ENCODE results near the gene DGKD.

DGKD gene

DNA sequence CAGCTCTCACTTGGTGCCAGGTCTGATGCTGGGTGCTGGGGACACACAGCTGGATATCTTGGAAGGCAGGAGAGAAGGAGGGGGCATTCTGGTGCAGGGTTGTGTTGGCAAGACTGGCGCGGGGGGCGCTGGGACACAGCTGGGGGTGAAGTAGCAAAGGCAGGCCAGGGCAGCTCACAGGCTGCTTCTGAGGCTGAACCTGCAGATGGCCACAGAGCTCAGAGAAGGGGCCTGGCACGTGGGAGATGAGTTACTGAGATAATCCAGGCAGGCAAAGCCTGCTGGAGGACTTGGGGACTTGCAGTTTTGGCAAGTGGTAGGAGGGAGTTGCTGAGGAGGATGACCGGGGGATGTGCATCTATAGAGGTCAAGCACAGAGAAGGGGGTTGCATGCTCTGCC lies 16.2 kb upstream of the DGKD start:
- H3K27ac ChIP-seq = no peak overlapping the region
- H3K4me1 ChIP-seq (ENCODE audit: control insufficient read depth in 1 of 2, insufficient read depth in 1 of 2, low read depth in 1 of 2, low read length in 1 of 2) = peaks cover 37 to 39% of the 10 kb centered on the region in 2 experiments
- no peaks in the 10 kb centered on the region for H3K27me3 ChIP-seq
- H3K36me3 ChIP-seq = no peaks in the 10 kb centered on the region
- H3K9me3 ChIP-seq = no peaks in the 10 kb centered on the region
- TF ChIP-seq CTCF (IDR thresholded peaks at IDR 0.05) = no peak
- H3K4me3 ChIP-seq (ENCODE audit: low read depth in 1 of 2, low read length in 1 of 2) = no peak overlapping the region

DNA sequence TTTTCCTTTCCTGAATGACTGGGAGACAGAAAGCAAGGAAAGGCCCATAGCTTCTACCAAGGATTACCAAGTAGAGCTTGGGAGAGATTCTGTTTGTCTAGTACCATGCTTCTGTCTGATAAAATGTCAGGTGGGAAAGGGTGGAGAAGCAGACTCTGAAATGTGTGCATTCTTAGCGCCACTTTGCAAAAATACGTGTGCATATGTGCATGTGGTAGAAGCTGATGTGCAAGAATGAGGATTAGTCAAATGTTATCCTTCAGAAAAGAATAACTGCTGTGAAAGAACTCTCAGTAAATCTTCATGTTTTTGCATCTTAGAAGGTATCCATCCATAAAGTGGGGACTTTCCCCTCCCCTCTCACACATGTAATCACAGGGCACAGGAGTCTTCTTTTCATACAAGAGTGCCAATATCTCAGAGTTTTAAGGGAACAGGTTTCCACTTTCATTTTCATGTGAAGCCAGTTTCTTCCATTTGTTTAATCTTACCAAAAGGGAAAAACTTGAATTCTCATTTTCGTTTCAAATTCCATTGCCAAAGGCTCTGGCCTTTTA lies 15.4 kb upstream of the DGKD start:
- Histone ChIP-seq H3K9me3 (no peaks in the 10 kb centered on the region), H3K27ac (peak overlapping the region; percentile 65), H3K4me3 (ENCODE audit: low read depth in 1 of 2, low read length in 1 of 2) (no peak overlapping the region), H3K4me1 (ENCODE audit: control insufficient read depth in 1 of 2, insufficient read depth in 1 of 2, low read depth in 1 of 2, low read length in 1 of 2) (peaks cover 28 to 31% of the 10 kb centered on the region in 2 experiments), H3K36me3 (no peaks in the 10 kb centered on the region), H3K27me3 (no peaks in the 10 kb centered on the region)
- TF ChIP-seq CTCF (IDR thresholded peaks at IDR 0.05) = no peak

DNA sequence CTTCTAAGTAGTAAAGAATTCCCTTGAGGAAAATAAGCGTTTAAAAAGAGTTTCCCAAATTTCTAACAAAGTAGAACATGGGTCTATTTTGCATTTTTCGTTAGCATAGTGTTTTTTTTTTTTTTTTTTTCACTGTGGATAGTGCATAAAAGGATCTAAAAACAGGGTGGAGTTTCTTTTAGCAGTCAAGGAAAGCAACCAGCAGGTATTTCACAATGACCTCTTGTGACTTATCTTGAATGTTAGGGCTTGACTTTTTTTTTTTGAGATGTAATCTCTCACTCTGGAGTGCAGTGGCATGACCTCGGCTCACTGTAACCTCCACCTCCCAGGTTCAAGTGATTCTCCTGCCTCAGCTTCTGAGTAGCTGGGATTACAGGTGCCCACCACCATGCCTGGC lies 14.9 kb upstream of the DGKD start:
- Histone ChIP-seq H3K4me1 (ENCODE audit: control insufficient read depth in 1 of 2, insufficient read depth in 1 of 2, low read depth in 1 of 2, low read length in 1 of 2) (peaks cover 23 to 26% of the 10 kb centered on the region in 2 experiments), H3K36me3 (no peaks in the 10 kb centered on the region), H3K9me3 (no peaks in the 10 kb centered on the region), H3K27ac (peak overlapping the region; percentile 65), H3K4me3 (ENCODE audit: low read depth in 1 of 2, low read length in 1 of 2) (no peak overlapping the region), H3K27me3 (no peaks in the 10 kb centered on the region)
- TF ChIP-seq CTCF (IDR thresholded peaks at IDR 0.05) = no peak

DNA sequence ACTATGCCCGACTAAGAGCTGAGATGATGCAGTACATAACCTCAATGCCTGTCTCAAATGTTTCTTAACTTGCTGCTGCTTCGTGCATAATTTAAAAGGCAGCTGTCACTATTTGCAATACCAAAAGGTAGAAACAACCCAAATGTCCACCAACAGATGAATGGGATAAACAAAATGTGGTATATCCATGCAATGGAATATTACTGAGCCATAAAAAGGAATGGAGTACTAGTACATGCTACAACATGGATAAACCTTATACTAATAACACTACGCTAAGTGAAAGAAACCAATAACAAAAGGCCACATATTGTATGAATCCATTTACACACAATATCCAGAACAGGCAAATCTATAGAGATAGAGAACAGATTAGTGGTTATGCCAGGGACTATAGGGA lies 13.0 kb upstream of the DGKD start:
- peaks cover 16 to 18% of the 10 kb centered on the region in 2 experiments for H3K4me1 ChIP-seq (ENCODE audit: control insufficient read depth in 1 of 2, insufficient read depth in 1 of 2, low read depth in 1 of 2, low read length in 1 of 2)
- no peak for TF ChIP-seq CTCF (IDR thresholded peaks at IDR 0.05)
- H3K36me3 ChIP-seq = no peaks in the 10 kb centered on the region
- no peaks in the 10 kb centered on the region for H3K9me3 ChIP-seq
- H3K4me3 ChIP-seq (ENCODE audit: low read depth in 1 of 2, low read length in 1 of 2) = no peak overlapping the region
- H3K27me3 ChIP-seq = no peaks in the 10 kb centered on the region
- H3K27ac ChIP-seq = no peak overlapping the region

- Histone ChIP-seq H3K27ac (no peak overlapping the region), H3K27me3 (no peaks in the 10 kb centered on the region), H3K9me3 (no peaks in the 10 kb centered on the region), H3K36me3 (no peaks in the 10 kb centered on the region), H3K4me3 (ENCODE audit: low read depth in 1 of 2, low read length in 1 of 2) (no peak overlapping the region), H3K4me1 (ENCODE audit: control insufficient read depth in 1 of 2, insufficient read depth in 1 of 2, low read depth in 1 of 2, low read length in 1 of 2) (peaks cover 16 to 18% of the 10 kb centered on the region in 2 experiments)
- no peak for TF ChIP-seq CTCF (IDR thresholded peaks at IDR 0.05)
Measured at GRCh38 chr2:233342301-233342700, 12.0 kb upstream of the DGKD start.
